ENCODE data around the gene C6orf58. TPM values are rescaled to one million over a fixed set of nuclear protein-coding genes. Genes with fewer than 3 reads are reported as not detected.

The C6orf58 gene
- total RNA-seq, 1 experiment from 2014 or later = not detected

DNA sequence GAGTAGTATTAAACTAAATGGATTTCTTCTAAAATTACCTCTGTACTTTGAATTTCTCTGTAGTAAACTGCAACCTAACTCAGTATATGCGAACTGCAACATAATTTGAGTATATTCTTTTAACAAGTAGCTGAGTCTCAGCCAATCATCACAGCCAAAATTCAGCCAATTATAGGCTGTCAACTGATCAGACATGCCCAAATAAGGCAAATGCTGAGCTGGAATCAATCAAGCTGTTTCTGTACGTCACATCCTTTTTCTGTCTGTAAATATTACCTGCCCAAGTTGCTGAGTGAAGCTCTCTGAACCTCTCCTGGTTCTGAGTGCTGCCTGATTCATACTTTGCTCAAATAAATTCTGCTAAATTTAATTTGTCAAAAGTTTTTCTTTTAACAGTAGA lies 9.5 kb upstream of the C6orf58 start:
- TF ChIP-seq SMAD3 (CRISPR knock-in tag; IDR thresholded peaks at IDR 0.05; ENCODE audit: borderline replicate concordance) = no peak
- no peak for TF ChIP-seq USF1 (CRISPR knock-in tag; IDR thresholded peaks at IDR 0.05)
- no peak for TF ChIP-seq FOXP1 (CRISPR knock-in tag; IDR thresholded peaks at IDR 0.05; ENCODE audit: borderline replicate concordance)
- no peak for TF ChIP-seq TEAD1 (CRISPR knock-in tag; IDR thresholded peaks at IDR 0.05)
- TF ChIP-seq PRRX2 (CRISPR knock-in tag; IDR thresholded peaks at IDR 0.05) = no peak
- TF ChIP-seq ZMAT4 (CRISPR knock-in tag; IDR thresholded peaks at IDR 0.05) = no peak
- no peak for TF ChIP-seq ZNF232 (CRISPR knock-in tag; IDR thresholded peaks at IDR 0.05)
- TF ChIP-seq NFYB (CRISPR knock-in tag; conservative IDR thresholded peaks at IDR 0.05; ENCODE audit: low read depth) = no peak
- TF ChIP-seq, protein P1, sequence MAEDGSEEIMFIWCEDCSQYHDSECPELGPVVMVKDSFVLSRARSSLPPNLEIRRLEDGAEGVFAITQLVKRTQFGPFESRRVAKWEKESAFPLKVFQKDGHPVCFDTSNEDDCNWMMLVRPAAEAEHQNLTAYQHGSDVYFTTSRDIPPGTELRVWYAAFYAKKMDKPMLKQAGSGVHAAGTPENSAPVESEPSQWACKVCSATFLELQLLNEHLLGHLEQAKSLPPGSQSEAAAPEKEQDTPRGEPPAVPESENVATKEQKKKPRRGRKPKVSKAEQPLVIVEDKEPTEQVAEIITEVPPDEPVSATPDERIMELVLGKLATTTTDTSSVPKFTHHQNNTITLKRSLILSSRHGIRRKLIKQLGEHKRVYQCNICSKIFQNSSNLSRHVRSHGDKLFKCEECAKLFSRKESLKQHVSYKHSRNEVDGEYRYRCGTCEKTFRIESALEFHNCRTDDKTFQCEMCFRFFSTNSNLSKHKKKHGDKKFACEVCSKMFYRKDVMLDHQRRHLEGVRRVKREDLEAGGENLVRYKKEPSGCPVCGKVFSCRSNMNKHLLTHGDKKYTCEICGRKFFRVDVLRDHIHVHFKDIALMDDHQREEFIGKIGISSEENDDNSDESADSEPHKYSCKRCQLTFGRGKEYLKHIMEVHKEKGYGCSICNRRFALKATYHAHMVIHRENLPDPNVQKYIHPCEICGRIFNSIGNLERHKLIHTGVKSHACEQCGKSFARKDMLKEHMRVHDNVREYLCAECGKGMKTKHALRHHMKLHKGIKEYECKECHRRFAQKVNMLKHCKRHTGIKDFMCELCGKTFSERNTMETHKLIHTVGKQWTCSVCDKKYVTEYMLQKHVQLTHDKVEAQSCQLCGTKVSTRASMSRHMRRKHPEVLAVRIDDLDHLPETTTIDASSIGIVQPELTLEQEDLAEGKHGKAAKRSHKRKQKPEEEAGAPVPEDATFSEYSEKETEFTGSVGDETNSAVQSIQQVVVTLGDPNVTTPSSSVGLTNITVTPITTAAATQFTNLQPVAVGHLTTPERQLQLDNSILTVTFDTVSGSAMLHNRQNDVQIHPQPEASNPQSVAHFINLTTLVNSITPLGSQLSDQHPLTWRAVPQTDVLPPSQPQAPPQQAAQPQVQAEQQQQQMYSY (CRISPR knock-in tag; IDR thresholded peaks at IDR 0.05) = no peak
- TF ChIP-seq TP53 (CRISPR knock-in tag; IDR thresholded peaks at IDR 0.05) = no peak
- no peak for ATAC-seq
- no peaks in the 10 kb centered on the region for H3K4me1 Mint-ChIP-seq
- DNase-seq (ENCODE audit: low spot score) = no peak
- POLR2A ChIA-PET = no interaction called here
- CTCF ChIA-PET = no interaction called here
- H3K9me3 Mint-ChIP-seq = no peaks in the 10 kb centered on the region; the same call in 1 of the 2 replicates
- no peaks in the 10 kb centered on the region for H3K27me3 Mint-ChIP-seq (ENCODE audit: low read depth)
- no peak overlapping the region for H3K27ac Mint-ChIP-seq
- H3K4me3 Mint-ChIP-seq = no peak overlapping the region
- no peaks in the 10 kb centered on the region for H3K36me3 Mint-ChIP-seq

GRCh38 chr6:127570739-127571389 lies 6.1 kb upstream of the C6orf58 start:
- H3K27ac Mint-ChIP-seq = no peak overlapping the region
- H3K4me1 Mint-ChIP-seq = no peaks in the 10 kb centered on the region
- no peak overlapping the region for H3K4me3 Mint-ChIP-seq
- H3K9me3 Mint-ChIP-seq = no peaks in the 10 kb centered on the region; the same call in 1 of the 2 replicates
- ATAC-seq = no peak
- no peak for DNase-seq (ENCODE audit: low spot score)
- no peaks in the 10 kb centered on the region for H3K27me3 Mint-ChIP-seq (ENCODE audit: low read depth)
- H3K36me3 Mint-ChIP-seq = no peaks in the 10 kb centered on the region
- ChIA-PET POLR2A (no interaction called here), CTCF (no interaction called here)
- TF ChIP-seq, protein P1 (CRISPR knock-in tag; IDR thresholded peaks at IDR 0.05) = no peak
- TF ChIP-seq SMAD3 (CRISPR knock-in tag; IDR thresholded peaks at IDR 0.05; ENCODE audit: borderline replicate concordance) (no peak), KAT7 (CRISPR knock-in tag; IDR thresholded peaks at IDR 0.05; ENCODE audit: borderline replicate concordance) (no peak), NFYB (CRISPR knock-in tag; conservative IDR thresholded peaks at IDR 0.05; ENCODE audit: low read depth) (no peak), TEAD4 (CRISPR knock-in tag; IDR thresholded peaks at IDR 0.05) (no peak), FOXK1 (CRISPR knock-in tag; IDR thresholded peaks at IDR 0.05) (no peak), CBFB (CRISPR knock-in tag; IDR thresholded peaks at IDR 0.05; ENCODE audit: low read depth) (no peak), PRRX2 (CRISPR knock-in tag; IDR thresholded peaks at IDR 0.05) (no peak), GABPB1 (CRISPR knock-in tag; IDR thresholded peaks at IDR 0.05) (no peak), USF1 (CRISPR knock-in tag; IDR thresholded peaks at IDR 0.05) (no peak), CREM (CRISPR knock-in tag; IDR thresholded peaks at IDR 0.05) (no peak), ZNF512 (CRISPR knock-in tag; IDR thresholded peaks at IDR 0.05; ENCODE audit: borderline replicate concordance) (no peak), ZNF317 (CRISPR knock-in tag; IDR thresholded peaks at IDR 0.05; ENCODE audit: borderline replicate concordance, low read depth) (no peak), TEAD1 (CRISPR knock-in tag; IDR thresholded peaks at IDR 0.05) (no peak)
- TF ChIP-seq, protein P2, sequence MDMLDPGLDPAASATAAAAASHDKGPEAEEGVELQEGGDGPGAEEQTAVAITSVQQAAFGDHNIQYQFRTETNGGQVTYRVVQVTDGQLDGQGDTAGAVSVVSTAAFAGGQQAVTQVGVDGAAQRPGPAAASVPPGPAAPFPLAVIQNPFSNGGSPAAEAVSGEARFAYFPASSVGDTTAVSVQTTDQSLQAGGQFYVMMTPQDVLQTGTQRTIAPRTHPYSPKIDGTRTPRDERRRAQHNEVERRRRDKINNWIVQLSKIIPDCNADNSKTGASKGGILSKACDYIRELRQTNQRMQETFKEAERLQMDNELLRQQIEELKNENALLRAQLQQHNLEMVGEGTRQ (CRISPR knock-in tag; IDR thresholded peaks at IDR 0.05) = no peak
- TF ChIP-seq, protein P3, sequence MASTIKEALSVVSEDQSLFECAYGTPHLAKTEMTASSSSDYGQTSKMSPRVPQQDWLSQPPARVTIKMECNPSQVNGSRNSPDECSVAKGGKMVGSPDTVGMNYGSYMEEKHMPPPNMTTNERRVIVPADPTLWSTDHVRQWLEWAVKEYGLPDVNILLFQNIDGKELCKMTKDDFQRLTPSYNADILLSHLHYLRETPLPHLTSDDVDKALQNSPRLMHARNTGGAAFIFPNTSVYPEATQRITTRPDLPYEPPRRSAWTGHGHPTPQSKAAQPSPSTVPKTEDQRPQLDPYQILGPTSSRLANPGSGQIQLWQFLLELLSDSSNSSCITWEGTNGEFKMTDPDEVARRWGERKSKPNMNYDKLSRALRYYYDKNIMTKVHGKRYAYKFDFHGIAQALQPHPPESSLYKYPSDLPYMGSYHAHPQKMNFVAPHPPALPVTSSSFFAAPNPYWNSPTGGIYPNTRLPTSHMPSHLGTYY (CRISPR knock-in tag; IDR thresholded peaks at IDR 0.05) = no peak
